Thoracic aorta (tissue), 2 donors: ENCODE measurements around the gene LAIR2. TPM values are rescaled to one million over a fixed set of nuclear protein-coding genes. Genes with fewer than 3 reads are reported as not detected.

ENCODE experiments used
- ATAC-seq: fragments of 150-250 bp; one replicate; pipeline ENCODE4 v1.8.0; 2017; ENCODE audit warnings: low read depth; ENCODE audit not compliant: insufficient number of reproducible peaks, low FRiP score
- DNase-seq: peaks from one replicate; pipeline ENCODE4 v3.0.0-alpha.2; 2020; ENCODE audit warnings: low spot score
- H3K27ac ChIP-seq, 2 donors: fragments of 200-600 bp; sonication (generic); 1 replicate in 1 of 2; 2 replicates in 1 of 2; pipeline ENCODE4 v1.5.1; 2016; ENCODE audit warnings: mild to moderate bottlenecking in 2 of 2, moderate library complexity in 2 of 2
- H3K27me3 ChIP-seq: fragments of 200-600 bp; sonication (generic); replicated peaks from 2 replicates; pipeline ENCODE4 v1.6.0; 2016; ENCODE audit warnings: mild to moderate bottlenecking; ENCODE audit not compliant: insufficient read depth
- H3K36me3 ChIP-seq: fragments of 200-600 bp; sonication (generic); one replicate; pipeline ENCODE4 v1.5.1; 2016
- H3K4me1 ChIP-seq, 2 donors: fragments of 200-600 bp; sonication (generic); 1 replicate in 1 of 2; 2 replicates in 1 of 2; pipeline versions ENCODE4 v1.5.1 to v1.6.0; 2016; ENCODE audit warnings: low read depth in 2 of 2, mild to moderate bottlenecking in 1 of 2; ENCODE audit not compliant: control insufficient read depth in 1 of 2
- H3K4me3 ChIP-seq: fragments of 200-600 bp; sonication (generic); 2 replicates; pipeline ENCODE4 v1.5.1; 2016; ENCODE audit warnings: mild to moderate bottlenecking
- H3K9me3 ChIP-seq: fragments of 200-600 bp; sonication (generic); 2 replicates; pipeline ENCODE4 v1.5.1; 2016
- total RNA-seq, 2 donors: library from RNA; depleted of rRNA; stranded (reverse); fragments of >200 nt; gene quantifications; one replicate each; pipeline versions ENCODE4 v1.1.0 to v1.2.3, GENCODE V29; 2016
- TF ChIP-seq, protein P1 (sequence below): fragments of 200-600 bp; sonication (generic); IDR thresholded peaks from one replicate; pipeline ENCODE4 v1.5.1; 2019; ENCODE audit warnings: antibody characterized with exemption

The LAIR2 gene
- not detected for total RNA-seq

GRCh38 chr19:54502518-54503048, at the start of gene LAIR2:
TSS of gene LAIR2 (plus strand) at chr19:54502831. CDS start at chr19:54502919, 88 bp downstream.
- no peak for DNase-seq
- no peaks in the 10 kb centered on the region for H3K27me3 ChIP-seq
- H3K4me1 ChIP-seq: no peaks in the 10 kb centered on the region
- TF ChIP-seq, protein P1, sequence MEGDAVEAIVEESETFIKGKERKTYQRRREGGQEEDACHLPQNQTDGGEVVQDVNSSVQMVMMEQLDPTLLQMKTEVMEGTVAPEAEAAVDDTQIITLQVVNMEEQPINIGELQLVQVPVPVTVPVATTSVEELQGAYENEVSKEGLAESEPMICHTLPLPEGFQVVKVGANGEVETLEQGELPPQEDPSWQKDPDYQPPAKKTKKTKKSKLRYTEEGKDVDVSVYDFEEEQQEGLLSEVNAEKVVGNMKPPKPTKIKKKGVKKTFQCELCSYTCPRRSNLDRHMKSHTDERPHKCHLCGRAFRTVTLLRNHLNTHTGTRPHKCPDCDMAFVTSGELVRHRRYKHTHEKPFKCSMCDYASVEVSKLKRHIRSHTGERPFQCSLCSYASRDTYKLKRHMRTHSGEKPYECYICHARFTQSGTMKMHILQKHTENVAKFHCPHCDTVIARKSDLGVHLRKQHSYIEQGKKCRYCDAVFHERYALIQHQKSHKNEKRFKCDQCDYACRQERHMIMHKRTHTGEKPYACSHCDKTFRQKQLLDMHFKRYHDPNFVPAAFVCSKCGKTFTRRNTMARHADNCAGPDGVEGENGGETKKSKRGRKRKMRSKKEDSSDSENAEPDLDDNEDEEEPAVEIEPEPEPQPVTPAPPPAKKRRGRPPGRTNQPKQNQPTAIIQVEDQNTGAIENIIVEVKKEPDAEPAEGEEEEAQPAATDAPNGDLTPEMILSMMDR: no peak
- no peak within 1 kb of the TSS for H3K27ac ChIP-seq
- ATAC-seq: no peak
- no peaks in the 10 kb centered on the region for H3K36me3 ChIP-seq
- no peak within 1 kb of the TSS for H3K4me3 ChIP-seq
- H3K9me3 ChIP-seq: no peaks in the 10 kb centered on the region

GRCh38 chr19:54453921-54454780, 48.5 kb upstream of the LAIR2 start:
- ATAC-seq: no peak
- Histone ChIP-seq H3K27me3 (no peaks in the 10 kb centered on the region), H3K9me3 (no peaks in the 10 kb centered on the region), H3K36me3 (peaks cover 82% of the 10 kb centered on the region), H3K4me1 (peaks cover 20 to 23% of the 10 kb centered on the region in 2 donors), H3K27ac (no peak overlapping the region), H3K4me3 (no peak overlapping the region)
- TF ChIP-seq, protein P1: no peak
- DNase-seq: no peak

DNA sequence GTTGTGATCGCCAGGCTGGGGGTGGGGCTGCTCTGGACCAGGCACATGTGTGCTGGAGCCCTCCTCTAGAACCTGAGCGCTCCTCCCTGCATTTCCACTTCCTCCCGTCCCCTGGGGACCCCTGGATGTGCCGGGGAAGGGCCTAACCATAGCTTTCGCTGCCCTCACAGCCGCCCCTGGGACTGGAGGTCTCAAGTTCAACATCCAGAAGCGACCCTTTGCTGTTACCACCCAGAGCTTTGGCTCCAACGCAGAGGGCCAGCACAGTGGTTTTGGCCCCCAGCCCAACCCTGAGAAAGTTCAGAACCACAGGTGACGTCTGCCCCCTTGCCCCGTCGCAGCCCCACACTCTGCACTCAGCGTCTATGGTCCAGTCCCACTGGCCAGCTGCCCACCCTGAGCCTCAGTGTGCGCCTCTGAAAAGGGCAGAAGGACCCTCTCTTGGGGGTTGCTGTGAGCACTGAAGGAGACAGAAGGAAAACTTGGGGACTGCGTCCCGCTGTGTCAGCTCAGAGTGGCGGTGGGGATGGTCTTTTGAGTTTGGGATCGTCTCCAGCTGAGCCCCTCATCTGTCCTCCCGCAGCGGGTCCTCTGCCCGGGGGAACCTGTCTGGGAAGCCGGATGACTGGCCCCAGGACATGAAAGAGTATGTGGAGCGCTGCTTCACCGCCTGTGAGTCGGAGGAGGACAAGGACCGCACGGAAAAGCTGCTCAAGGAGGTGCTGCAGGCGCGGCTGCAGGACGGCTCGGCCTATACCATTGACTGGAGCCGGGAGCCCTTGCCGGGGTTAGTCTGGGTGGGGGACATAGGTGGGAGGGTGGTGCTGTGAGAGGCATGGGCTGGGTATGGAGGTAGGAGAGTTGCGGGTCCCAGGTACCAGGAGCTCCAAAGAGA, 47.6 kb upstream of the LAIR2 start:
- Histone ChIP-seq H3K27ac (no peak overlapping the region), H3K9me3 (no peaks in the 10 kb centered on the region), H3K36me3 (peaks cover 90% of the 10 kb centered on the region), H3K4me3 (no peak overlapping the region), H3K4me1 (peaks cover 18 to 19% of the 10 kb centered on the region in 2 donors), H3K27me3 (no peaks in the 10 kb centered on the region)
- ATAC-seq (no peak), DNase-seq (no peak)
- TF ChIP-seq, protein P1: no peak

DNA sequence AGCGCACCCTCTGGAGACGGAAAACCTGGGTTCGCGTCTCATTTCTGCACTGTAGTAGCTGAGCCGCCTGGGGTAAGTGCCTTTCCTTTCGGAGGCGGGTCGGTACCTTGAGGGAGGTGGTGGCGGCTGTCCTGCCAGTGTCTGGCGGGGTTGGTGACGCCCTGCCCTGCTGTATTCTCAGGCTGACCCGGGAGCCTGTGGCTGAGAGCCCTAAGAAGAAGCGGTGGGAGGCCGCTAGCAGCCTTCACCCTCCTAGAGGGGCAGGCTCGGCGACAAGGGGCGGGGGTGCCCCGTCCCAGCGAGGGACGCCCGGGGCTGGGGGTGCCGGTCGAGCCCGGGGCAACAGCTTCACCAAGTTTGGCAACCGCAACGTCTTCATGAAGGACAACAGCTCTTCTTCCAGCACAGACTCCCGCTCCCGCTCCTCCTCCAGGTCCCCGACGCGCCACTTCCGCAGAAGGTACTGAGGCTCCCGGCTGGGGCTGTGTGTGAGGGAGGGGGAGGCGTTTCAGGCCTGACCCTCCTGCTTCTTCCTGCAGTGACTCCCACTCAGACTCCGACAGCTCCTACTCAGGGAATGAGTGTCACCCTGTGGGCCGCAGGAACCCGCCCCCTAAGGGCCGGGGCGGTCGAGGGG, 46.7 kb upstream of the LAIR2 start:
- DNase-seq (no peak), ATAC-seq (no peak)
- H3K27ac ChIP-seq: no peak overlapping the region
- H3K9me3 ChIP-seq: no peaks in the 10 kb centered on the region
- H3K4me3 ChIP-seq: no peak overlapping the region
- peaks cover 98% of the 10 kb centered on the region for H3K36me3 ChIP-seq
- no peaks in the 10 kb centered on the region for H3K27me3 ChIP-seq
- TF ChIP-seq, protein P1: no peak
- H3K4me1 ChIP-seq: peaks cover 9 to 11% of the 10 kb centered on the region in 2 donors
